Measurements from ENCODE around the gene SAPCD2. TPM values are rescaled to one million over a fixed set of nuclear protein-coding genes. Genes with fewer than 3 reads are reported as not detected.

Gene SAPCD2
- total RNA-seq, 2 donors from 2014 or later: 19.2 to 57.8 TPM

- TF ChIP-seq, protein P1, sequence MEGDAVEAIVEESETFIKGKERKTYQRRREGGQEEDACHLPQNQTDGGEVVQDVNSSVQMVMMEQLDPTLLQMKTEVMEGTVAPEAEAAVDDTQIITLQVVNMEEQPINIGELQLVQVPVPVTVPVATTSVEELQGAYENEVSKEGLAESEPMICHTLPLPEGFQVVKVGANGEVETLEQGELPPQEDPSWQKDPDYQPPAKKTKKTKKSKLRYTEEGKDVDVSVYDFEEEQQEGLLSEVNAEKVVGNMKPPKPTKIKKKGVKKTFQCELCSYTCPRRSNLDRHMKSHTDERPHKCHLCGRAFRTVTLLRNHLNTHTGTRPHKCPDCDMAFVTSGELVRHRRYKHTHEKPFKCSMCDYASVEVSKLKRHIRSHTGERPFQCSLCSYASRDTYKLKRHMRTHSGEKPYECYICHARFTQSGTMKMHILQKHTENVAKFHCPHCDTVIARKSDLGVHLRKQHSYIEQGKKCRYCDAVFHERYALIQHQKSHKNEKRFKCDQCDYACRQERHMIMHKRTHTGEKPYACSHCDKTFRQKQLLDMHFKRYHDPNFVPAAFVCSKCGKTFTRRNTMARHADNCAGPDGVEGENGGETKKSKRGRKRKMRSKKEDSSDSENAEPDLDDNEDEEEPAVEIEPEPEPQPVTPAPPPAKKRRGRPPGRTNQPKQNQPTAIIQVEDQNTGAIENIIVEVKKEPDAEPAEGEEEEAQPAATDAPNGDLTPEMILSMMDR (IDR thresholded peaks at IDR 0.05): no peak
- H3K9ac ChIP-seq (ENCODE audit: low read depth in 2 of 2, low read length in 2 of 2): peak overlapping the region; percentile 76 to 87
- peaks cover 7% of the 10 kb centered on the region for H3K4me1 ChIP-seq
- no peaks in the 10 kb centered on the region for H3K27me3 ChIP-seq
- H3K4me3 ChIP-seq: peak overlapping the region; percentile 90
- no peaks in the 10 kb centered on the region for H3K9me3 ChIP-seq
- DNase-seq: peak; percentile 57
- peak overlapping the region; percentile 94 for H3K27ac ChIP-seq
- intact Hi-C loops (cut with DNase I): no loop called here
- no peaks in the 10 kb centered on the region for H3K36me3 ChIP-seq
Observed at GRCh38 chr9:137085920-137086530, 15.7 kb upstream of the SAPCD2 start.

DNA sequence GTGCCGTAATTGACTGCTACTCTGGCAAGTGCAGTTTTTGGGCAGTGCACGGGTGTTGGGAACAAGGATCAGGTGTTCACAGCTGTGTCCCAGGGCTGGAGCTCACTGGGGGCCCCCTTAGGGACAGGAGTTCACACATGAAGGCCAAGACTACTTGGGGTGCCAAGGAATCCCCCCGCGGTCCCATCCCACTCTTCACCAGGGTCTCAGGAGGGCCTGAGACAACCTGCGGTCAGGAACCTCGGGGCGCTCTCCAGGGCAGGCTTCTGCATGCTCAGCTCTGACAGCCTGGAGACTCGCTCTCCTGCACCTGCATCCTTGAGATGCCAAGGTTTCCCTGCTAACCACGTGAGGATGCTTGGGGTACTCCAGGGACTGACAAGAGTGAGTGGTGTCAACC lies 14.2 kb upstream of the SAPCD2 start:
- DNase-seq: no peak
- TF ChIP-seq, protein P1 (IDR thresholded peaks at IDR 0.05): no peak
- Histone ChIP-seq H3K27ac (no peak overlapping the region), H3K9me3 (no peaks in the 10 kb centered on the region), H3K9ac (ENCODE audit: low read depth in 2 of 2, low read length in 2 of 2) (no peak overlapping the region), H3K27me3 (no peaks in the 10 kb centered on the region), H3K36me3 (no peaks in the 10 kb centered on the region), H3K4me3 (no peak overlapping the region), H3K4me1 (peaks cover 7% of the 10 kb centered on the region)
- intact Hi-C loops (cut with DNase I): no loop called here

GRCh38 chr9:137083394-137084004 lies 13.1 kb upstream of the SAPCD2 start:
- H3K27ac ChIP-seq: peak overlapping the region; percentile 27
- intact Hi-C loops (cut with DNase I): no loop called here
- H3K4me3 ChIP-seq: no peak overlapping the region
- H3K4me1 ChIP-seq: peaks cover 12% of the 10 kb centered on the region
- DNase-seq: no peak
- no peak overlapping the region for H3K9ac ChIP-seq (ENCODE audit: low read depth in 2 of 2, low read length in 2 of 2)
- TF ChIP-seq, protein P1 (IDR thresholded peaks at IDR 0.05): no peak
- H3K9me3 ChIP-seq: no peaks in the 10 kb centered on the region
- H3K36me3 ChIP-seq: no peaks in the 10 kb centered on the region
- no peaks in the 10 kb centered on the region for H3K27me3 ChIP-seq

GRCh38 chr9:137082925-137083290 lies 12.6 kb upstream of the SAPCD2 start:
- intact Hi-C loops (cut with DNase I): no loop called here
- Histone ChIP-seq H3K27ac (peak overlapping the region; percentile 27), H3K9ac (ENCODE audit: low read depth in 2 of 2, low read length in 2 of 2) (no peak overlapping the region), H3K4me3 (no peak overlapping the region), H3K27me3 (no peaks in the 10 kb centered on the region), H3K9me3 (no peaks in the 10 kb centered on the region), H3K36me3 (no peaks in the 10 kb centered on the region), H3K4me1 (peaks cover 13% of the 10 kb centered on the region)
- DNase-seq: no peak
- TF ChIP-seq, protein P1 (IDR thresholded peaks at IDR 0.05): no peak

DNA sequence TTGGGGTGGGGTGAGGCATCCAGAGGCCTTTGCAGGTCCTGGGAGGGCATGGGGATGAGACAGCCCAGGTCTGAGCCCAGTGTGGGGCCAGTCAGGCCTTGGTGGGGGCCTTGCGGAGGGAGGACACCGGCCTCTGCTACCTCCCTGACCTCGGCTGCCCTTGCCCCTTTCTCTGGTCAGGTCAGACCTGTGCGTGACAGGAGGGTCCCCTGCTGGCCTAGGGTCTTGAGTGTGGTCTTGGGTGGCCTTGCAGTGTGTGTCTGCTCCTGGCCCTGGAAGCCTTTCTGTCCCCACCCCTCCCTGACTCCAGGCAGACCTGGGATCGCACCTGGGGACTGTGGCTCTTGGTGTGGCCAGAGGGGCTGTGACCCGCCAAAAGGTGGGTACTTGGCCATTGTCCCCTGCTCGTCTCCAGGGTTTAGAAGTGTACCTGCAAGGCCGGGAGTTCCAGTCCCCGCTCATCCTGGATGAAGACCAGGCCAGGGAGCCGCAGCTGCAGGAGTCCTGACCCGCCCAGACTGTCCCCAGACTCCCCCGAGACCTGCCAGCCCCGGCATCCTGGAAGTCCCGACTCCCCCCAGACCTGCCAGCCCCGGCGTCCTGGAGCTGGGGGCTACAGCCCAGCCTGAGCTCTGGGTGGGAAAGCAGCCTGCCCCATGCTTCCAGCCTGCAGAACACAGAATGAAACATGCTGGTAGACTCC lies 12.0 kb upstream of the SAPCD2 start:
- Histone ChIP-seq H3K9me3 (no peaks in the 10 kb centered on the region), H3K9ac (ENCODE audit: low read depth in 2 of 2, low read length in 2 of 2) (no peak overlapping the region), H3K4me3 (no peak overlapping the region), H3K4me1 (peaks cover 8% of the 10 kb centered on the region), H3K27ac (peak overlapping the region; percentile 27), H3K36me3 (no peaks in the 10 kb centered on the region), H3K27me3 (no peaks in the 10 kb centered on the region)
- TF ChIP-seq, protein P1 (IDR thresholded peaks at IDR 0.05): no peak
- intact Hi-C loops (cut with DNase I): no loop called here
- no peak for DNase-seq

Measured in colonic mucosa (tissue), 4 donors.